ENCODE measurements around the gene NACC2. TPM values are rescaled to one million over a fixed set of nuclear protein-coding genes. Genes with fewer than 3 reads are reported as not detected.

The NACC2 gene
- total and polyA plus RNA-seq, 2 donors (not counting 3 experiments of a cell fraction or from before 2014, with no cell fraction given), result 15.8 to 27.1 TPM

GRCh38 chr9:136080716-136081112, 14.4 kb downstream of the NACC2 start:
- ChIA-PET CTCF (no interaction called here), POLR2A (no interaction called here)
- no peak for FAIRE-seq
- Histone ChIP-seq H3K36me3 (ENCODE audit: control insufficient read depth in 2 of 2, extremely low read depth in 1 of 2, insufficient read depth in 2 of 2, low read length in 2 of 2) (peaks cover 0 to 4% of the 10 kb centered on the region in 2 experiments), H3K4me3 (replicated peaks in 1 of 3; ENCODE audit: insufficient read depth in 1 of 3, low read depth in 1 of 3, low read length in 3 of 3) (no peak overlapping the region), H3K9me3 (replicated peaks; ENCODE audit: control insufficient read depth, insufficient read depth, low read length) (no peaks in the 10 kb centered on the region), H3K4me2 (ENCODE audit: insufficient read depth, low read length) (no peak overlapping the region), H3K79me2 (ENCODE audit: control insufficient read depth, insufficient read depth, low read length) (peaks cover 81% of the 10 kb centered on the region), H3K9ac (replicated peaks; ENCODE audit: extremely low read depth, insufficient read depth, low read length) (no peak overlapping the region), H4K20me1 (replicated peaks; ENCODE audit: control insufficient read depth, extremely low read depth, insufficient read depth, low read length) (no peaks in the 10 kb centered on the region), H3K4me1 (ENCODE audit: control insufficient read depth, extremely low read depth, insufficient read depth, low read length) (no peaks in the 10 kb centered on the region), H3K27me3 (ENCODE audit: control insufficient read depth in 2 of 2, insufficient read depth in 2 of 2, low read length in 2 of 2) (no peaks in the 10 kb centered on the region), H2AFZ (ENCODE audit: low read depth, low read length) (no peak overlapping the region), H3K9me1 (replicated peaks; ENCODE audit: control insufficient read depth, extremely low read depth, insufficient read depth, low read length) (no peaks in the 10 kb centered on the region), H3K27ac (ENCODE audit: insufficient read depth, low read depth, low read length) (no peak overlapping the region)
- dilution Hi-C loops (cut with MboI; ENCODE audit: extremely low pct_ligation_motif_present, low sequenced_read_pairs), result no loop called here
- no peak for TF ChIP-seq GATA2 (IDR thresholded peaks at IDR 0.05; ENCODE audit: insufficient read depth, insufficient read length, low read depth, low read length)
- TF ChIP-seq EZH2 (IDR thresholded peaks at IDR 0.05; ENCODE audit: borderline replicate concordance, low read depth, low read length, severe bottlenecking), result no peak
- TF ChIP-seq JUN (IDR thresholded peaks at IDR 0.05; ENCODE audit: borderline replicate concordance, insufficient read depth, insufficient read length, low read depth), result no peak
- no peak for TF ChIP-seq MAX (IDR thresholded peaks at IDR 0.05; ENCODE audit: insufficient read depth, insufficient read length)
- no peak for DNase-seq (ENCODE audit: low read depth, low spot score)
- BruUV-seq (replicated peaks), result no TSS peak
- intact Hi-C loops (cut with micrococcal nuclease), result no loop called here

- POLR2A ChIA-PET, result no interaction called here
- no peak for FAIRE-seq
These were observed 15.2 kb downstream of the NACC2 start for GRCh38 chr9:136079916-136080246.

More at GRCh38 chr9:136079916-136080246, 15.2 kb downstream of the NACC2 start:
- no peak overlapping the region for H3K4me3 ChIP-seq (replicated peaks in 1 of 3; ENCODE audit: insufficient read depth in 1 of 3, low read depth in 1 of 3, low read length in 3 of 3)
- dilution Hi-C loops (cut with MboI; ENCODE audit: extremely low pct_ligation_motif_present, low sequenced_read_pairs) (no loop called here), intact Hi-C loops (cut with micrococcal nuclease) (no loop called here)
- no peak overlapping the region for H3K4me2 ChIP-seq (ENCODE audit: insufficient read depth, low read length)
- no peaks in the 10 kb centered on the region for H3K4me1 ChIP-seq (ENCODE audit: control insufficient read depth, extremely low read depth, insufficient read depth, low read length)
- H3K9ac ChIP-seq (replicated peaks; ENCODE audit: extremely low read depth, insufficient read depth, low read length), result no peak overlapping the region
- H3K9me1 ChIP-seq (replicated peaks; ENCODE audit: control insufficient read depth, extremely low read depth, insufficient read depth, low read length), result no peaks in the 10 kb centered on the region
- TF ChIP-seq JUN (IDR thresholded peaks at IDR 0.05; ENCODE audit: borderline replicate concordance, insufficient read depth, insufficient read length, low read depth) (no peak), POLR2AphosphoS5 (IDR thresholded peaks at IDR 0.05; ENCODE audit: insufficient read depth, low read depth, low read length) (no peak), CTCF (IDR thresholded peaks at IDR 0.05; ENCODE audit: extremely low read depth in 1 of 2, insufficient read depth in 1 of 2, low read depth in 1 of 2, low read length in 2 of 2) (no peak), EZH2 (IDR thresholded peaks at IDR 0.05; ENCODE audit: borderline replicate concordance, low read depth, low read length, severe bottlenecking) (no peak), FOS (IDR thresholded peaks at IDR 0.05; ENCODE audit: borderline replicate concordance, insufficient read depth, low read length) (no peak), POLR2A (IDR thresholded peaks at IDR 0.05; ENCODE audit: low read depth, low read length) (no peak), MAX (IDR thresholded peaks at IDR 0.05; ENCODE audit: insufficient read depth, insufficient read length) (no peak), MYC (IDR thresholded peaks at IDR 0.05; ENCODE audit: low read depth, low read length) (no peak), GATA2 (IDR thresholded peaks at IDR 0.05; ENCODE audit: insufficient read depth, insufficient read length, low read depth, low read length) (no peak)
- H3K36me3 ChIP-seq (ENCODE audit: control insufficient read depth in 2 of 2, extremely low read depth in 1 of 2, insufficient read depth in 2 of 2, low read length in 2 of 2), result peaks cover 0 to 8% of the 10 kb centered on the region in 2 experiments
- no peak for DNase-seq (ENCODE audit: low read depth, low spot score)
- no peaks in the 10 kb centered on the region for H3K9me3 ChIP-seq (replicated peaks; ENCODE audit: control insufficient read depth, insufficient read depth, low read length)
- no peak overlapping the region for H3K27ac ChIP-seq (ENCODE audit: insufficient read depth, low read depth, low read length)
- peaks cover 81% of the 10 kb centered on the region for H3K79me2 ChIP-seq (ENCODE audit: control insufficient read depth, insufficient read depth, low read length)
- H3K27me3 ChIP-seq (ENCODE audit: control insufficient read depth in 2 of 2, insufficient read depth in 2 of 2, low read length in 2 of 2), result no peaks in the 10 kb centered on the region
- H4K20me1 ChIP-seq (replicated peaks; ENCODE audit: control insufficient read depth, extremely low read depth, insufficient read depth, low read length), result no peaks in the 10 kb centered on the region
- CTCF ChIA-PET, result interaction anchor here (0.9 to 1.0 kb wide), 2 partner anchors 10 to 112 kb away, joined by 3 read pairs; no protein-coding TSS in a partner anchor
- no peak overlapping the region for H2AFZ ChIP-seq (ENCODE audit: low read depth, low read length)
- no TSS peak for BruUV-seq (replicated peaks)
